AG04449 (cell line): ENCODE results near the gene EHMT1.

Source experiments
- CTCF ChIA-PET: fragments of 350-600 bp; formaldehyde crosslinking; extraction: SDS; loops from one replicate; lab custom pipeline; 2021; ENCODE audit warnings: antibody characterized with exemption; lab: Yijun Ruan, JAX
- POLR2A ChIA-PET: fragments of 400-600, 350-600 bp; formaldehyde crosslinking; extraction: SDS; loops from one replicate; lab custom pipeline; 2020; ENCODE audit warnings: antibody characterized with exemption, inconsistent platforms; lab: Yijun Ruan, JAX
- DNase-seq: peaks from one replicate; pipeline ENCODE4 v3.0.0-alpha.2; 2010; ENCODE audit warnings: low read depth, low spot score
- H3K4me3 ChIP-seq: 2 replicates; pipeline ENCODE4 v1.5.1; 2011; ENCODE audit warnings: low read depth, mild to moderate bottlenecking, control low read depth, low read length
- TF ChIP-seq, protein P1 (sequence below): IDR thresholded peaks from one replicate; pipeline ENCODE4 v1.5.1; 2011; ENCODE audit warnings: mild to moderate bottlenecking, moderate library complexity, low read length, control low read depth, inconsistent platforms; ENCODE audit not compliant: insufficient read depth; ENCODE audit errors: missing control alignments

The EHMT1 gene

DNA sequence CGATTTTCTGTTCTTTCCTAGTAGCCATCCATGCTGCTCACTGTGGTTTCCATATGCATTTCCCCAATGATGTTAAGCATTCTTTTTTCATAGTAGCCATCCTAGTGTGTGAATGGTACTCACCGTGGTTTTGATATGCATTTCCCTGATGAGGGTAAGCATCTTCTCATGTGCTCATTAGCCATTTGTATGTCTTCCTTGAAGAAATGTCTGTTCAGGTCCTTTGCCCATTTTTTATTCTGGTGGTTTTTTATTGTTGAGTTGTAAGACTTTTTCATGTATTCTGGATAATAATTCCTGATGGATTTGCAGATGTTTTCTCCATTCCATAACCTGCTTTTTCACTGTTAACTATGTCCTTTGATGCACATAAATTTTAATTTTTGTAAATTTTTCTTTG, 108.0 kb downstream of the EHMT1 start:
- no peak overlapping the region for H3K4me3 ChIP-seq
- no peak for DNase-seq
- TF ChIP-seq, protein P1, sequence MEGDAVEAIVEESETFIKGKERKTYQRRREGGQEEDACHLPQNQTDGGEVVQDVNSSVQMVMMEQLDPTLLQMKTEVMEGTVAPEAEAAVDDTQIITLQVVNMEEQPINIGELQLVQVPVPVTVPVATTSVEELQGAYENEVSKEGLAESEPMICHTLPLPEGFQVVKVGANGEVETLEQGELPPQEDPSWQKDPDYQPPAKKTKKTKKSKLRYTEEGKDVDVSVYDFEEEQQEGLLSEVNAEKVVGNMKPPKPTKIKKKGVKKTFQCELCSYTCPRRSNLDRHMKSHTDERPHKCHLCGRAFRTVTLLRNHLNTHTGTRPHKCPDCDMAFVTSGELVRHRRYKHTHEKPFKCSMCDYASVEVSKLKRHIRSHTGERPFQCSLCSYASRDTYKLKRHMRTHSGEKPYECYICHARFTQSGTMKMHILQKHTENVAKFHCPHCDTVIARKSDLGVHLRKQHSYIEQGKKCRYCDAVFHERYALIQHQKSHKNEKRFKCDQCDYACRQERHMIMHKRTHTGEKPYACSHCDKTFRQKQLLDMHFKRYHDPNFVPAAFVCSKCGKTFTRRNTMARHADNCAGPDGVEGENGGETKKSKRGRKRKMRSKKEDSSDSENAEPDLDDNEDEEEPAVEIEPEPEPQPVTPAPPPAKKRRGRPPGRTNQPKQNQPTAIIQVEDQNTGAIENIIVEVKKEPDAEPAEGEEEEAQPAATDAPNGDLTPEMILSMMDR: no peak
- ChIA-PET CTCF (interaction anchor here (1.5 kb wide), 1 partner anchor 10 kb away, joined by 3 read pairs; no protein-coding TSS in a partner anchor), POLR2A (no interaction called here)

DNA sequence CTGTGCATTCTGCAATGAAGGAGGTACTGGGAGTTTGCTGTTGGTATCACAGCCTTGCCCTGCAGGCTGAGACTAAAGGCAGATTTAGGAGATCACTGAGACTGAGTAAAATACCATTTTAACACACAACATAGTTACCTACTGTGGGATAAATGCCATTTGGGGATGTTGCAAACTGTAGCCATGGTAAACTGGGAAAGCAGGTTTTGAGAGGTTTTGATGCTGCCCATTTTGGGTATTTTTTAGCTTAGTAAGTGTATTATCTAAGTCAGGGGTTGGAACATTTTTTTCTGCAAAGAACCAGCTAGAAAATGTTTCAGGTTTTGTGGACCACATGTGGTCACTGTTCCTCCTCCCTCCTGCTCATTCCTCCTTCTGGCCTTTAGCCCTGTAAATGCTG, 108.9 kb downstream of the EHMT1 start:
- ChIA-PET CTCF (interaction anchor here (1.0 to 1.5 kb wide), 2 partner anchors 9 to 13 kb away, joined by 3 read pairs; no protein-coding TSS in a partner anchor), POLR2A (no interaction called here)
- TF ChIP-seq, protein P1: no peak
- H3K4me3 ChIP-seq: no peak overlapping the region
- DNase-seq: no peak

DNA sequence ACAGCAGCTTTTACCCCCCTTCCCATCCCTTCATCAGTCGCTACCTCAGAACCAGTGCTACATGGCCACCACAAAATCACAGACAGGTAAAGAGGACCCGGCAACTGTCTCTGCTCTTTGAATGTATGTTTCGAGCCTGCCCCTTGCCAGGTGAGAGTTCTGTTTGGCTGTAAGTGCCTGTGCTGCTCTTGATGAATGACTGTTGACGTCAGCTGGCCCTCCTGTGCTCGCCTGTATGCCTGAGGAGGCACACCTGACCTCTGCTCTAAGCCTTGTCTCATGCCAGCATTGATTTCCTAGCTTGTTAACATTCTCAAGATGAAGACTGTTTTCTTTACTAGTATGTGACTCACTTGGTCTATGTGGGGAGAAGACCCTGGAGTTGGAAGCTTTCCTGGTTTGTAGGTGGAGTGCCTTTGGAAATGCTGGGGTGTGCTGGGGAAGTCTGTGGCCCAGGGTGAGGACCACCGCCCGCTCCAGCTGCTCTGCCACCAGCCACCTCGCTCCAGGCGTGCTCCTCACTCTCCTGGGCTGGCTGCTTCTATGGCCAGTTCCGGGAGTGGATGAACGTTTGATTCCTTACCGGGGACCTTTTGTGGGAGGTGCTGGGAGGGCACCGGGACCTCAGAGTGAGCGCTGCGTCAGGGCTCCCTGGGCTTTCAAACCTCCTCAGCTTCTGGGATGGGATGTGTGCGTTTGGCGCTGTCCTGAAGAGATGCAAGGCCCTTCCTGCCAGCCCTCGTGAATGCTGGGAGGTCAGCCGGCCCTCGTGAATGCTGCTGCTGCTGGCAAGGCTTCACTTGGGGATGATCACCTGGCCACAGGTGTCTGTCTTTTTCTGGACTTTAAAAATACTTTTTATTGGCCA, 109.9 kb downstream of the EHMT1 start:
- no peak overlapping the region for H3K4me3 ChIP-seq
- CTCF ChIA-PET: interaction anchor here (1.0 to 1.5 kb wide), 2 partner anchors 8 to 12 kb away, joined by 3 read pairs; no protein-coding TSS in a partner anchor

DNA sequence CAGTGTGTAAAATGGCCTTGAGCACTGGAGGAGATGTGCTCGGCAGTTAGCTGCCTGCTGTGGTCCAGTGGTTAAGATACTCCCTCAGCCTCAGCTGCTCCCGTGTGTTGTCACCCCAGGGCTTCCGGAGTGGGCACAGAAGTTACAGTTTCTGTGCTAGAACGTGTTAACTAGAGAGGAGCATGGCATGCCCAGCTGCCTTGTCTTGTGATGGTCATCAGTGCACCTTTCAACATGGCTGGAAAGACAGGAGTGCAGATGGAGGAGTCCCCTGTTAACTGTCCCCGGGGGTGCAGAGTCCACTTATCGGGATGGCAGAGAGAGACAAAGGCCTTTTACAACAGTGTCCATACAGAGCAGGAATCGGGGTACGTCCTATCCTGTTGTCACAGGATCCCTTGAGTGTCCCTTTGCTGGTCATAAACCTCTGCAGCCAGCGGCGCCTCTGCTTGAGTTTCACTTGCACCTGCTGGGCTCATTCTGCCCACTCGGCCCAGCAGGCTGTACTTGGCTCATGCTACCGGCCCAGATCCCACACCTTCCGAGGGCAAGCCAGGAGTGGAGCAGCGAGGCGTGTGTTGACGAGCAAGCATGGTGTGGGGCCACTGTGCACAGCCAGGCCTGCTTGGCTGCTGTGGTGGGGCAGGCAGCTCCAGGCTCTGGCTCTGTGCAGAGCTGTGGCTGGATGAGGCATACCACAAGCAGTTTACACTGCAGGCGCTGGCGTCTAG, 112.6 kb downstream of the EHMT1 start:
- CTCF ChIA-PET: no interaction called here
- DNase-seq: no peak
- TF ChIP-seq, protein P1: no peak
- H3K4me3 ChIP-seq: no peak overlapping the region
- POLR2A ChIA-PET: no interaction called here

More for the DNA sequence above, 109.9 kb downstream of the EHMT1 start:
- POLR2A ChIA-PET: no interaction called here
- TF ChIP-seq, protein P1: no peak
- DNase-seq: no peak

DNA sequence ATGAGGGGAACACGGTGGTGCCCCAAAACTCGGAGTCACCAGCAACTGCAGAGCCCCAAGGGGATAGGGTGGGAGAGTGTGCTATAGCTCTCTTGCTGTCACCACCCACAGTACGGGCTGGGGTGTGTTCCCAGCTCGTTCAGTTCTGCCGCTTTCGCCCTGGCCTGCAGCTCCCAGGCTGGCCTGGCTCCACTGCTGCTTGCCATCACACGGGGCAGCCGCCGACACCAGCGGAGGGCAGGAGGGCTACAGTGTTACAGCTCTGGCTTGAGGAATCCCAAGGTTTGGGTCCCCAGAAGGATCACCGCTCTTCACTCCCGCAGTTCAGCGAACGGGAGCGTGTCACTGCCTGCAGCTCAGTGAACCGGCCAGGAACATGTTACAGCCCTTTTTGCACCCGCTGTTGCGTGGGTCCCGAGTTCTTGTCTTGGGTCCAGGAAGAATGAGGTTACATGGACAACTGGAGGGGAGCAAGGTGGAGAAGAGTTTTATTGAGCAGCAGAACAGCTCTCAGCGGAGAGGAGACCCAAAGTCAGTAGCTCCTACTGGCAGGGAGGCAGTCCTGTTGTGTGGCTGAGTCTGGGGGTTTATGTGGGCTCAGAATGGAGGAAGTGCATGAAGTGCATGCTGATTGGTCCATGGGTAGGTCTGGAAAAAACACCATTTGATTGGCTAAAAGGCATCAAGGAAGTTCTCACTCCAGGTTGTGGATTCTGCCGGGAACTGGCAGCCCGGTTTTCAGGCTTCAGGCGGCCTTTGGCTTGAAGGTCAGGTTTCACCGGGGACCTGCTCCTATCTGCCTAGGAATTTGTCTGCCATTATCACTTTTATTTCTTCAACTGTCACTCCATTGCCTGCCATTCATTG, 113.4 kb downstream of the EHMT1 start:
- CTCF ChIA-PET: interaction anchor here (0.8 kb wide), 1 partner anchor 30 kb away, joined by 3 read pairs; no protein-coding TSS in a partner anchor
- POLR2A ChIA-PET: no interaction called here
- DNase-seq: no peak
- no peak overlapping the region for H3K4me3 ChIP-seq
- TF ChIP-seq, protein P1: no peak
